HG03025 (cell line): ENCODE results near the gene PATE1.

Experiments used
- ATAC-seq: cut with Tn5 transposase; IDR thresholded peaks from one replicate; pipeline ENCODE4 v1.9.1; 2021; ENCODE audit warnings: mild to moderate bottlenecking, moderate library complexity; ENCODE audit not compliant: unreplicated experiment, low FRiP score

Gene PATE1

GRCh38 chr11:125787827-125788226 lies 41.7 kb downstream of the PATE1 start, which contains the start of gene PATE3:
PATE3 (plus strand) TSS chr11:125788127; CDS start chr11:125788152, 25 bp downstream.
- ATAC-seq: no peak

DNA sequence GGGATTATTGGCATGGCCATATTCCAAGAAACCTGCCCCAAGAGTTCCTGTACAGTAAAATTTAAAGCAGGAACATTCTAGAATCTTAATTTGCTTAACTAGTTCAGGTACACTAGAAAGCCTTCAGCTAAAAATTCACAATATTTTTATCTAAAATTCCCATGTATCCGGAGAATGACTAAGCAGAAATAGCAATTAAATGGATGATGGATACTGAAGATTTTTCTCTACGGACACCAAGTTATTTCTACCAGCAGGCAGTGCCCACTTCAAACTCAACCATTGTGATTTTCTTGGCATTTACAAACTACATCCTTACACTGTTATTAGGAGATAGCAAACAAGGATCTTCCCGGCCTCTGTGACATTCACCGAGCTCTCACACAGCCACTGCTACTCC lies 44.7 kb downstream of the PATE1 start:
- ATAC-seq: no peak

GRCh38 chr11:125797641-125798040 lies 51.6 kb downstream of the PATE1 start:
- no peak for ATAC-seq
